HepG2 (cell line): ENCODE data around the gene SMC1B. TPM values are rescaled to one million over a fixed set of nuclear protein-coding genes. Genes with fewer than 3 reads are reported as not detected.
A peak's percentile ranks its signal among the peaks of the same experiment; 100 is the strongest.

Experiments used
- CAMTA2 ChIP-seq: sonication (generic); formaldehyde crosslinking; IDR thresholded peaks from 2 replicates; pipeline ENCODE4 v1.4.0; 2020; ENCODE audit warnings: mild to moderate bottlenecking, missing genetic modification reagents, borderline replicate concordance
- ERF ChIP-seq: IDR thresholded peaks from 2 replicates; pipeline ENCODE4 v1.6.1; 2018; ENCODE audit warnings: missing biosample characterization, missing genetic modification reagents
- FOXK1 ChIP-seq: sonication (generic); formaldehyde crosslinking; IDR thresholded peaks from 2 replicates; pipeline ENCODE4 v1.4.0; 2020; ENCODE audit warnings: low read depth, missing genetic modification reagents, borderline replicate concordance
- FOXO1 ChIP-seq: sonication (generic); formaldehyde crosslinking; IDR thresholded peaks from 2 replicates; pipeline ENCODE4 v1.4.0; 2020; ENCODE audit warnings: missing genetic modification reagents
- GATAD1 ChIP-seq: IDR thresholded peaks from 2 replicates; pipeline ENCODE4 v1.6.1; 2016; ENCODE audit warnings: missing genetic modification reagents, missing compliant biosample characterization
- GMEB2 ChIP-seq: IDR thresholded peaks from 2 replicates; pipeline ENCODE4 v1.6.1; 2016; ENCODE audit warnings: missing biosample characterization, missing genetic modification reagents, low read depth
- GZF1 ChIP-seq: sonication (generic); formaldehyde crosslinking; IDR thresholded peaks from 2 replicates; pipeline ENCODE4 v1.5.1; 2020; ENCODE audit warnings: mild to moderate bottlenecking, missing genetic modification reagents
- HNRNPK ChIP-seq: fragments of 200-400 bp; formaldehyde crosslinking; IDR thresholded peaks from 2 replicates; pipeline ENCODE4 v1.6.1; 2018; ENCODE audit warnings: low read length, low read depth, moderate library complexity, mild to moderate bottlenecking; ENCODE audit not compliant: poor library complexity, severe bottlenecking
- ISL2 ChIP-seq: sonication (generic); formaldehyde crosslinking; IDR thresholded peaks from 2 replicates; pipeline ENCODE4 v1.5.0; 2020; ENCODE audit warnings: missing genetic modification reagents
- KLF11 ChIP-seq: IDR thresholded peaks from 2 replicates; pipeline ENCODE4 v1.6.1; 2016; ENCODE audit warnings: missing compliant biosample characterization
- NFE2 ChIP-seq: sonication (generic); formaldehyde crosslinking; IDR thresholded peaks from 2 replicates; pipeline ENCODE4 v1.4.0; 2020; ENCODE audit warnings: missing genetic modification reagents
- RNF2 ChIP-seq: fragments of 450-650 bp; conservative IDR thresholded peaks from 2 replicates; pipeline ENCODE4 v1.6.1; 2016; ENCODE audit warnings: low read depth
- SUZ12 ChIP-seq: fragments of 150-350 bp; IDR thresholded peaks from 2 replicates; pipeline ENCODE4 v1.6.1; 2014; ENCODE audit warnings: low read depth, low read length
- TBP ChIP-seq: sonication (generic); formaldehyde crosslinking; IDR thresholded peaks from 2 replicates; pipeline ENCODE4 v1.5.0; 2020; ENCODE audit warnings: missing genetic modification reagents
- ZBTB3 ChIP-seq: sonication (generic); formaldehyde crosslinking; IDR thresholded peaks from 2 replicates; pipeline ENCODE4 v1.4.0; 2020; ENCODE audit warnings: low read depth, mild to moderate bottlenecking, moderate library complexity, missing genetic modification reagents, borderline replicate concordance
- ZBTB49 ChIP-seq: sonication (generic); formaldehyde crosslinking; IDR thresholded peaks from 2 replicates; pipeline ENCODE4 v1.4.0; 2020; ENCODE audit warnings: missing genetic modification reagents, borderline replicate concordance
- ZFP62 ChIP-seq: sonication (generic); formaldehyde crosslinking; IDR thresholded peaks from 2 replicates; pipeline ENCODE4 v1.4.0; 2020; ENCODE audit warnings: missing genetic modification reagents
- ZNF160 ChIP-seq: sonication (generic); formaldehyde crosslinking; IDR thresholded peaks from 2 replicates; pipeline ENCODE4 v1.8.0; 2022; ENCODE audit warnings: mild to moderate bottlenecking, inconsistent platforms, missing genetic modification reagents
- ZNF230 ChIP-seq: sonication (generic); formaldehyde crosslinking; IDR thresholded peaks from 2 replicates; pipeline ENCODE4 v1.4.0; 2020; ENCODE audit warnings: mild to moderate bottlenecking, missing genetic modification reagents
- ZNF761 ChIP-seq: sonication (generic); formaldehyde crosslinking; conservative IDR thresholded peaks from 2 replicates; pipeline ENCODE4 v1.4.0; 2020; ENCODE audit warnings: mild to moderate bottlenecking, missing genetic modification reagents
- ZNF772 ChIP-seq: sonication (generic); formaldehyde crosslinking; IDR thresholded peaks from 2 replicates; pipeline ENCODE4 v1.5.0; 2020; ENCODE audit warnings: mild to moderate bottlenecking, missing genetic modification reagents
- polyA plus RNA-seq, 8 experiments: library from polyadenylated mRNA; depleted of rRNA in 3 of 8; stranded (reverse) in 7 of 8; unstranded in 1 of 8; fragments of >200 nt; fragmentation: Illumina TruSeq in 4 of 8; extraction: Trizol in 4 of 8; gene quantifications; 2 replicates each; pipeline versions ENCODE4 v1.2.1 to v1.2.3, GENCODE V29; 2011 to 2016; ENCODE audit warnings: low read depth in 4 of 8, missing spikeins in 1 of 8, mixed read lengths in 1 of 8; ENCODE audit not compliant: insufficient read depth in 1 of 8
- total RNA-seq, 5 experiments: library from RNA; depleted of rRNA; stranded (reverse); fragments of >200 nt; fragmentation: Illumina TruSeq; extraction: Trizol; gene quantifications; 2 replicates each; pipeline ENCODE4 v1.2.3, GENCODE V29; 2016; ENCODE audit warnings: low read depth in 1 of 5
- TF ChIP-seq, protein P1 (sequence below): sonication (generic); formaldehyde crosslinking; IDR thresholded peaks from 2 replicates; pipeline ENCODE4 v1.4.0; 2020; ENCODE audit warnings: missing genetic modification reagents, low read depth, mild to moderate bottlenecking, borderline replicate concordance
- TF ChIP-seq, protein P2 (sequence below): IDR thresholded peaks from 2 replicates; pipeline ENCODE4 v1.6.1; 2016; ENCODE audit warnings: missing compliant biosample characterization, missing genetic modification reagents, borderline replicate concordance
- TF ChIP-seq, protein P3 (sequence below): sonication (generic); formaldehyde crosslinking; IDR thresholded peaks from 2 replicates; pipeline ENCODE4 v1.8.0; 2022; ENCODE audit warnings: mild to moderate bottlenecking, missing genetic modification reagents

Gene SMC1B
- total and polyA plus RNA-seq, 2 of the 13 experiments (the other 11 are each of a cell fraction or from before 2014, with no cell fraction given), result not detected

DNA sequence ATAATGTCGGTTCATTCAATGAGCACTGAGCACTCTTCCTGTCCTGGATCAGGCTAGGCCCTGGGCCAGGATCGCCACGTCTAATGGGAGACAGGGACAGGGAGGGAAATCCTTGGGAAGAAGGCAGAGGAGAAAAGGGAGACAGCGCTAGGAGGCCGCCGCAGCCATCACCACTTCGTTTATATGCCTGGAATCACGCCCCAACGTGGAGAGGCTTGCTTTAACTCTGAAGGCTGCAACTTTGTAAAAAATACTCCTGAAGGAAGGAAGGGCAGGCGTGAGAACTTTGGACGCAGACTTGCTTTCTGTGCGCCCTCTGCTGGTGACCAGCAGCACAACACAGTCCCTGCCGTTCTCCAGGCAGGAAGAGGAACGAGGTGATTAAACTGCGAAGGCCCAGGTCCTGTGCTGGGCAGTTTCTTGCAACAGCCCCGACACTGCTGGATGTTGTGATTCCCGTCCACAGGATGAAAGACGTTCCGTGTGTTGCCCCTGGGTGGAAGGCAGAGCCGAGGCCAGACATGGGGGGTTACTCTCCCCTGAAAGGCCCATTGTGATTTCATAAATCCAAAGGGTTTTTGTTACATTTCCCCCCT, 22.2 kb upstream of the SMC1B start (continued):
- no peak for TF ChIP-seq CAMTA2 (CRISPR knock-in tag)
- no peak for TF ChIP-seq NFE2
- no peak for TF ChIP-seq KLF11 (CRISPR knock-in tag)
- 0 out of 2 replicates have a peak, but pooled peaks have one; percentile 53 for TF ChIP-seq ZNF160 (CRISPR knock-in tag)
- TF ChIP-seq FOXK1, result peak; percentile 62; the same call in 1 of the 2 replicates
- TF ChIP-seq FOXO1 (CRISPR knock-in tag), result peak; percentile 73
- TF ChIP-seq ZNF761 (CRISPR knock-in tag), result peak; percentile 65; the same call in 1 of the 2 replicates
- TF ChIP-seq ERF (CRISPR knock-in tag), result peak; percentile 63; the same call in 1 of the 2 replicates
- no peak for TF ChIP-seq ISL2 (CRISPR knock-in tag)
- TF ChIP-seq ZBTB3 (CRISPR knock-in tag), result no peak
- peak; percentile 61; the same call in 1 of the 2 replicates for TF ChIP-seq ZNF772 (CRISPR knock-in tag)
- TF ChIP-seq ZBTB49 (CRISPR knock-in tag), result no peak
- TF ChIP-seq SUZ12, result no peak
- no peak for TF ChIP-seq GMEB2 (CRISPR knock-in tag)
- 0 out of 2 replicates have a peak, but pooled peaks have one; percentile 54 for TF ChIP-seq ZNF230 (CRISPR knock-in tag)
- TF ChIP-seq, protein P1, sequence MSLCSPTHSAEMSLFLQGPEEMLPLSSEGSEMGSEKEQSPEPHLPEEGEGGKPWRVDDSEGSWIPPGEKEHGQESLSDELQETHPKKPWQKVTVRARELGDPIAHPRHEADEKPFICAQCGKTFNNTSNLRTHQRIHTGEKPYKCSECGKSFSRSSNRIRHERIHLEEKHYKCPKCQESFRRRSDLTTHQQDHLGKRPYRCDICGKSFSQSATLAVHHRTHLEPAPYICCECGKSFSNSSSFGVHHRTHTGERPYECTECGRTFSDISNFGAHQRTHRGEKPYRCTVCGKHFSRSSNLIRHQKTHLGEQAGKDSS (CRISPR knock-in tag), result peak; percentile 84; the same call in 1 of the 2 replicates
- TF ChIP-seq, protein P2, sequence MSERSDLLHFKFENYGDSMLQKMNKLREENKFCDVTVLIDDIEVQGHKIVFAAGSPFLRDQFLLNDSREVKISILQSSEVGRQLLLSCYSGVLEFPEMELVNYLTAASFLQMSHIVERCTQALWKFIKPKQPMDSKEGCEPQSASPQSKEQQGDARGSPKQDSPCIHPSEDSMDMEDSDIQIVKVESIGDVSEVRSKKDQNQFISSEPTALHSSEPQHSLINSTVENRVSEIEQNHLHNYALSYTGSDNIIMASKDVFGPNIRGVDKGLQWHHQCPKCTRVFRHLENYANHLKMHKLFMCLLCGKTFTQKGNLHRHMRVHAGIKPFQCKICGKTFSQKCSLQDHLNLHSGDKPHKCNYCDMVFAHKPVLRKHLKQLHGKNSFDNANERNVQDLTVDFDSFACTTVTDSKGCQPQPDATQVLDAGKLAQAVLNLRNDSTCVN, result peak; percentile 67; the same call in 1 of the 2 replicates
- TF ChIP-seq, protein P3, sequence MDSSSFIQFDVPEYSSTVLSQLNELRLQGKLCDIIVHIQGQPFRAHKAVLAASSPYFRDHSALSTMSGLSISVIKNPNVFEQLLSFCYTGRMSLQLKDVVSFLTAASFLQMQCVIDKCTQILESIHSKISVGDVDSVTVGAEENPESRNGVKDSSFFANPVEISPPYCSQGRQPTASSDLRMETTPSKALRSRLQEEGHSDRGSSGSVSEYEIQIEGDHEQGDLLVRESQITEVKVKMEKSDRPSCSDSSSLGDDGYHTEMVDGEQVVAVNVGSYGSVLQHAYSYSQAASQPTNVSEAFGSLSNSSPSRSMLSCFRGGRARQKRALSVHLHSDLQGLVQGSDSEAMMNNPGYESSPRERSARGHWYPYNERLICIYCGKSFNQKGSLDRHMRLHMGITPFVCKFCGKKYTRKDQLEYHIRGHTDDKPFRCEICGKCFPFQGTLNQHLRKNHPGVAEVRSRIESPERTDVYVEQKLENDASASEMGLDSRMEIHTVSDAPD (CRISPR knock-in tag), result no peak
- no peak for TF ChIP-seq ZFP62 (CRISPR knock-in tag)
- TF ChIP-seq RNF2, result no peak
- no peak for TF ChIP-seq HNRNPK
- no peak for TF ChIP-seq GZF1 (CRISPR knock-in tag)
- no peak for TF ChIP-seq TBP (CRISPR knock-in tag)
- TF ChIP-seq GATAD1 (CRISPR knock-in tag), result peak; percentile 37; the same call in 1 of the 2 replicates
